ENCODE measurements around the gene EMP2.

EMP2 gene

DNA sequence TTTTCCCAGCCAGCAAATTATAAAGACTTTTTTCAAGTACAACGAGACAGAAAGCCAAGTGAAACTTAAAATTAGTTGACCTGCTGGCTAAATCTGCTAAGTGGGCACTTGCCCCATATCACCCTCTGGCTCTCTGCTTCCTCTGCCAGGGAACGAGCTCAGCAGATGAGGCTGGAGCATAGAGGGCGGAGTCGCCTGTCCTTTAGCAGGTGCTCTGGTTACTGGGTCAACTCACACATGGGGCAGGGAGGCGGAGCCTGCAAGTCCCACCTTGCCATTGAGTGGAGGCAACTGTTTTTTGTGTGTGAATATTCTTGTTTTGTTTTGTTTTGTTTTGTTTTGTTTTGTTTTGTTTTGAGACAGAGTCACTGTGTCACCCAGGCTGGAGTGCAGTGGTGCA is 62.5 kb downstream of the EMP2 start:
- no peaks in the 10 kb centered on the region for H4K20me1 ChIP-seq (ENCODE audit: low read depth, low read length)
- no peak for TF ChIP-seq CTCF (IDR thresholded peaks at IDR 0.05; ENCODE audit: insufficient read depth, low read length, poor library complexity, severe bottlenecking)
- TF ChIP-seq EZH2phosphoT487 (conservative IDR thresholded peaks at IDR 0.05; ENCODE audit: low read length): no peak
- no peak overlapping the region for H3K27ac ChIP-seq (ENCODE audit: low read depth, low read length)

GRCh38 chr16:10514369-10515055 is 65.9 kb downstream of the EMP2 start:
- H3K36me3 ChIP-seq (ENCODE audit: low read length): no peaks in the 10 kb centered on the region
- H4K20me1 ChIP-seq (ENCODE audit: low read depth, low read length): no peaks in the 10 kb centered on the region
- no peaks in the 10 kb centered on the region for H3K27me3 ChIP-seq (ENCODE audit: low read length)
- H3K9me3 ChIP-seq (ENCODE audit: insufficient read depth, low read length): no peaks in the 10 kb centered on the region
- no peak overlapping the region for H3K4me3 ChIP-seq (ENCODE audit: insufficient read depth, low read length, poor library complexity, severe bottlenecking)
- no peak overlapping the region for H2AFZ ChIP-seq (ENCODE audit: low read depth, low read length, severe bottlenecking)
- TF ChIP-seq EZH2phosphoT487 (conservative IDR thresholded peaks at IDR 0.05; ENCODE audit: low read length): no peak
- TF ChIP-seq CTCF (IDR thresholded peaks at IDR 0.05; ENCODE audit: insufficient read depth, low read length, poor library complexity, severe bottlenecking): peak; percentile 38
- no peaks in the 10 kb centered on the region for H3K79me2 ChIP-seq (ENCODE audit: insufficient read depth, low read length)
- H3K9me2 ChIP-seq (replicated peaks; ENCODE audit: insufficient read depth, low read length): no peaks in the 10 kb centered on the region
- H3K4me2 ChIP-seq (ENCODE audit: low read depth, low read length, poor library complexity, severe bottlenecking): no peak overlapping the region
- H3K27ac ChIP-seq (ENCODE audit: low read depth, low read length): no peak overlapping the region
- H3K9ac ChIP-seq (ENCODE audit: low read length): no peak overlapping the region
- no peaks in the 10 kb centered on the region for H3F3A ChIP-seq (ENCODE audit: insufficient read depth)

More for the DNA sequence above, 62.5 kb downstream of the EMP2 start:
- no peaks in the 10 kb centered on the region for H3F3A ChIP-seq (ENCODE audit: insufficient read depth)
- H3K9ac ChIP-seq (ENCODE audit: low read length): no peak overlapping the region
- H3K9me3 ChIP-seq (ENCODE audit: insufficient read depth, low read length): no peaks in the 10 kb centered on the region
- no peak overlapping the region for H3K4me2 ChIP-seq (ENCODE audit: low read depth, low read length, poor library complexity, severe bottlenecking)
- H3K36me3 ChIP-seq (ENCODE audit: low read length): no peaks in the 10 kb centered on the region
- H3K4me3 ChIP-seq (ENCODE audit: insufficient read depth, low read length, poor library complexity, severe bottlenecking): no peak overlapping the region
- no peaks in the 10 kb centered on the region for H3K9me2 ChIP-seq (replicated peaks; ENCODE audit: insufficient read depth, low read length)
- H2AFZ ChIP-seq (ENCODE audit: low read depth, low read length, severe bottlenecking): no peak overlapping the region
- H3K79me2 ChIP-seq (ENCODE audit: insufficient read depth, low read length): no peaks in the 10 kb centered on the region
- H3K27me3 ChIP-seq (ENCODE audit: low read length): no peaks in the 10 kb centered on the region

DNA sequence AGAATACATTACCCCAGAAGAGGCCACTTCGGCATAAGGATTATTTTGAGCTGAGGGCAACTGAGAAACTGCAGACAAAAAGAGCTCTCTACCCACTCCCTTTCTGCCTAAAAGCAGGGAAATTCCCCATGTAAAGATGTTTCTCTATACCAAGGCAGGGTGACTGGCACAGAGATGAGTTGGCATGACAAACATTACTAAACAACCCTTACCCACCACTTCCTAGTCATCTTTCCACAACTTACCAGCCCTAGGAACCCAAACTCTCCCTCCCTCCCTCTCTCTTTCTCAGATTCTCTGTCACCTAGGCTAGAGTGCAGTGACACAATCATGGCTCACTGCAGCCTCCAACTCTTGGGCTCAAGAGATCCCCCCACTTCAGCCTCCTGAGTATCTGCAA is 68.6 kb downstream of the EMP2 start:
- no peak for TF ChIP-seq CTCF (IDR thresholded peaks at IDR 0.05; ENCODE audit: insufficient read depth, low read length, poor library complexity, severe bottlenecking)
- TF ChIP-seq EZH2phosphoT487 (conservative IDR thresholded peaks at IDR 0.05; ENCODE audit: low read length): no peak
- no peaks in the 10 kb centered on the region for H3K27me3 ChIP-seq (ENCODE audit: low read length)
- H3K27ac ChIP-seq (ENCODE audit: low read depth, low read length): no peak overlapping the region
- no peak overlapping the region for H2AFZ ChIP-seq (ENCODE audit: low read depth, low read length, severe bottlenecking)
- no peaks in the 10 kb centered on the region for H3F3A ChIP-seq (ENCODE audit: insufficient read depth)
- H4K20me1 ChIP-seq (ENCODE audit: low read depth, low read length): no peaks in the 10 kb centered on the region
- H3K4me3 ChIP-seq (ENCODE audit: insufficient read depth, low read length, poor library complexity, severe bottlenecking): no peak overlapping the region
- H3K79me2 ChIP-seq (ENCODE audit: insufficient read depth, low read length): no peaks in the 10 kb centered on the region
- no peaks in the 10 kb centered on the region for H3K9me2 ChIP-seq (replicated peaks; ENCODE audit: insufficient read depth, low read length)
- no peaks in the 10 kb centered on the region for H3K36me3 ChIP-seq (ENCODE audit: low read length)
- no peak overlapping the region for H3K4me2 ChIP-seq (ENCODE audit: low read depth, low read length, poor library complexity, severe bottlenecking)
- no peaks in the 10 kb centered on the region for H3K9me3 ChIP-seq (ENCODE audit: insufficient read depth, low read length)
- H3K9ac ChIP-seq (ENCODE audit: low read length): no peak overlapping the region

All from SU-DHL-6 (cell line).